Left ventricle myocardium inferior (tissue), 1 donor: Measurements from ENCODE around the gene PRRC2B. TPM values are rescaled to one million over a fixed set of nuclear protein-coding genes. Genes with fewer than 3 reads are reported as not detected.
A peak's percentile ranks its signal among the peaks of the same experiment; 100 is the strongest.
"Not testable (repeated sequence)": the region's sequence is repeated elsewhere in the genome, so short reads cannot be mapped to it uniquely, and the experiment has no call there.

Source experiments
- DNase-seq: peaks from one replicate; pipeline ENCODE4 v3.0.0-alpha.2; 2020
- H3K27ac ChIP-seq: fragments of 200-600 bp; replicated peaks from 2 replicates; pipeline ENCODE4 v1.8.0; 2021
- H3K27me3 ChIP-seq: fragments of 200-600 bp; 2 replicates; pipeline ENCODE4 v1.8.0; 2021; ENCODE audit warnings: low read depth
- H3K36me3 ChIP-seq: fragments of 200-600 bp; 2 replicates; pipeline ENCODE4 v1.8.0; 2021
- H3K4me1 ChIP-seq: fragments of 200-600 bp; 2 replicates; pipeline ENCODE4 v1.8.0; 2021
- H3K4me3 ChIP-seq: fragments of 200-600 bp; 2 replicates; pipeline ENCODE4 v1.8.0; 2021; ENCODE audit warnings: mild to moderate bottlenecking, moderate library complexity
- H3K9me3 ChIP-seq: fragments of 200-600 bp; replicated peaks from 2 replicates; pipeline ENCODE4 v1.8.0; 2021
- intact Hi-C: fragments of 100-400 bp; cut with micrococcal nuclease; formaldehyde crosslinking; loops from one replicate; pipeline ENCODE4 v1.11.0; 2022
- long read RNA-seq: library from polyadenylated mRNA; unstranded; transcript quantifications from one replicate; pipeline ENCODE4 v2.0.0, GENCODE V29; 2021
- total RNA-seq: library from RNA; stranded (reverse); fragmentation: NEBNext Ultra II Directional; extraction: Animal tissue kit (Norgen Biotek cat#: 25700); gene quantifications from one replicate; pipeline ENCODE4 v1.2.1, GENCODE V29; 2021
- TF ChIP-seq, protein P1 (sequence below): fragments of 200-600 bp; IDR thresholded peaks from 2 replicates; pipeline ENCODE4 v1.8.0; 2021; ENCODE audit warnings: antibody characterized with exemption, mild to moderate bottlenecking, borderline replicate concordance
- donor health status: DM: no; HTN: yes; CAD: no; lungs with severe emphysema.

The PRRC2B gene
- total RNA-seq = 109 TPM
- long read RNA-seq, full-length matches to known transcripts = 8 of 132 reads
- long read RNA-seq, partial matches to known transcripts = 69 of 132 reads
- long read RNA-seq, other reads (novel, unspliced or antisense) = 55 of 132 reads

DNA sequence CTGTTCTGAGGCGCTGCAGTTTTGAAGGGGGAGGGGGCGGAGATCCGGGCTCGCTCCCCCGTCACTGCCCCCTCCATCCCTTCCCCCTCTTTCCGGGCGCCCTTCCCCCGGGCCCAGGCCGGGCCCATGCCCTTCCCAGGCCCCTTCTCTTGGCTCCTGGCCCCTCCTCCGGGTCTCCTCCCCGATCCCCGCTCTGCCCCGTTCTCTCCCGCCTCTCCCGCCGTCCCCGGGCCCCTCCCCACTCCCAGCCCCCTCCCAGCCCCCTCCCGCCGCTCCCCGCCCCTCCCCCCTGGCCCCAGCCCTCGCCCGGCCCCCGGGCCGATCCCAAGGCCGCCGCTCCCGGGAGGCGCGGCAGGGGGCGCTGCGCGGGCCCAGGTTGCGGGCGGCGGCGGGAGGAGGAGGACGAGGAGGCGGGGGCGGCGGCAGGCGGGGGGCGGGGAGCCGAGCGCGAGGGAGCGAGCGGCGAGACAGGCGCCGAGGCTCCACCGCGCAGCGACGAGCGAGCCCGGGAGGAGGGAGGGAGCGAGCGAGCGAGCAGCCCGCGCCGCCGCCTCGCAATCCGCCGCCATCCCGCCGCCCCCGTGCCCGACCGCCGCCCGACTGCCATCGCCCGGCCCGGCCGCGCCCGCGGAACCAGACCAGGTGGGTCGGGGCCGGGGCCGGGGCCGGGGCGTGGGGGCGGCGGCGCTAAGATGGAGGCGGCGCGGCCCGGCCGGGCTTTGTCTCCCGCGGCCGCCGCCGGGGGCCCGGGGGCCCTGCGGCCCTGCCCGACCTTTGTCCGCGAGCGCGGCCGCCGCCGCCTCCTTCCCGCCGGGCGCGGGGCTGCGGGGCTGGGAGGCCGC is at the start of gene PRRC2B:
Gene PRRC2B, plus strand, starts transcription at position 465 of the 842 bp plus-strand sequence. CDS start 36,059 bp downstream, outside the sequence.
- TF ChIP-seq, protein P1, sequence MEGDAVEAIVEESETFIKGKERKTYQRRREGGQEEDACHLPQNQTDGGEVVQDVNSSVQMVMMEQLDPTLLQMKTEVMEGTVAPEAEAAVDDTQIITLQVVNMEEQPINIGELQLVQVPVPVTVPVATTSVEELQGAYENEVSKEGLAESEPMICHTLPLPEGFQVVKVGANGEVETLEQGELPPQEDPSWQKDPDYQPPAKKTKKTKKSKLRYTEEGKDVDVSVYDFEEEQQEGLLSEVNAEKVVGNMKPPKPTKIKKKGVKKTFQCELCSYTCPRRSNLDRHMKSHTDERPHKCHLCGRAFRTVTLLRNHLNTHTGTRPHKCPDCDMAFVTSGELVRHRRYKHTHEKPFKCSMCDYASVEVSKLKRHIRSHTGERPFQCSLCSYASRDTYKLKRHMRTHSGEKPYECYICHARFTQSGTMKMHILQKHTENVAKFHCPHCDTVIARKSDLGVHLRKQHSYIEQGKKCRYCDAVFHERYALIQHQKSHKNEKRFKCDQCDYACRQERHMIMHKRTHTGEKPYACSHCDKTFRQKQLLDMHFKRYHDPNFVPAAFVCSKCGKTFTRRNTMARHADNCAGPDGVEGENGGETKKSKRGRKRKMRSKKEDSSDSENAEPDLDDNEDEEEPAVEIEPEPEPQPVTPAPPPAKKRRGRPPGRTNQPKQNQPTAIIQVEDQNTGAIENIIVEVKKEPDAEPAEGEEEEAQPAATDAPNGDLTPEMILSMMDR = peak; percentile 77
- Histone ChIP-seq H3K9me3 (no peaks in the 10 kb centered on the region), H3K4me3 (peak within 1 kb of the TSS; percentile 83), H3K4me1 (peaks cover 52% of the 10 kb centered on the region), H3K36me3 (no peaks in the 10 kb centered on the region), H3K27ac (peak within 1 kb of the TSS; percentile 98), H3K27me3 (no peaks in the 10 kb centered on the region)
- intact Hi-C loops = no loop called here
- DNase-seq = peak; percentile 90

DNA sequence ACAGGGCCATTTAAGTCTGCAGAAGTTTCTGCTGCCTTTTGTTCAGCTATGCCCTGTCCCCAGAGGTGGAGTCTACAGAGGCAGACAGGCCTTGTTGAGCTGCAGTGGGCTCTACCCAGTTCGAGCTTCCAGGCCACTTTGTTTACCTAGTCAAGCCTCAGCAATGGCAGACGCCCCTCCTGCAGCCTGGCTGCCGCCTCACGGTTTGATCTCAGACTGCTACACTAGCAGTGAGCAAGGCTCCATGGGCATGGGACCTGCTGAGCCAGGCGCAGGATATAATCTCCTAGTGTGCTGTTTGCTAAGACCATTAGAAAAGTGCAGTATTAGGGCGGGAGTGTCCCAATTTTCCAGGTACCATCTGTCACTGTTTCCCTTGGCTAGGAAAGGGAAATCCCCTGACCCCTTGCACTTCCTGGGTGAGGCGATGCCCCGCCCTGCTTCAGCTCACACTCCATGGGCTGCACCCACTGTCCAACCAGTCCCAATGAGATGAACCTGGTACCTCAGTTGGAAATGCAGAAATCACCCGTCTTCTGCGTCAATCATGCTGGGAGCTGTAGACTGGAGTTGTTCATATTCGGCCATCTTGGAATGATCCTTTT is 48.9 kb upstream of the PRRC2B start:
- H3K9me3 ChIP-seq, H3K36me3 ChIP-seq, intact Hi-C loops, DNase-seq, H3K4me3 ChIP-seq, H3K4me1 ChIP-seq, H3K27ac ChIP-seq, H3K27me3 ChIP-seq: not testable (repeated sequence)

DNA sequence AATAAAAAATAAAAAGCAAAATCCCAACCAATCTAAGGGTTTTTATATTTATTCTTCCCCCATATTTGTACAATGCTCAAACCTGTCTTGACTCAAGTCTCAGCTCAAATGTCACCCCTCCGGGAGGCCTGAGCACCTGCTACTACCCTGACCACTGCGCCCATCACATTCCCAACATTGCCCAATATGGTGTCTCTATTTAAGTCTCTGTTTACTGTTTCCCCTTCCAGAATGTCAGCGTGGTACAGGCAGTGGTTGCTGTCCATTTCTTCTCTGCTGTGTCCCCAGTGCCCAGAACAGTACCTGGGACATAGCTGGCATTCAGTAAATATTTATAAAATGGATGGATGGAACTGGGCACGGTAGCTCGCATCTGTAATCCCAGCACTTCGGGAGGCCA is 47.3 kb upstream of the PRRC2B start:
- H3K27me3 ChIP-seq = no peaks in the 10 kb centered on the region
- no peak overlapping the region for H3K4me3 ChIP-seq
- TF ChIP-seq, protein P1 = no peak
- H3K9me3 ChIP-seq = no peaks in the 10 kb centered on the region
- no peak for DNase-seq
- H3K36me3 ChIP-seq = no peaks in the 10 kb centered on the region
- no peak overlapping the region for H3K27ac ChIP-seq
- peaks cover 12% of the 10 kb centered on the region for H3K4me1 ChIP-seq
- intact Hi-C loops = no loop called here

DNA sequence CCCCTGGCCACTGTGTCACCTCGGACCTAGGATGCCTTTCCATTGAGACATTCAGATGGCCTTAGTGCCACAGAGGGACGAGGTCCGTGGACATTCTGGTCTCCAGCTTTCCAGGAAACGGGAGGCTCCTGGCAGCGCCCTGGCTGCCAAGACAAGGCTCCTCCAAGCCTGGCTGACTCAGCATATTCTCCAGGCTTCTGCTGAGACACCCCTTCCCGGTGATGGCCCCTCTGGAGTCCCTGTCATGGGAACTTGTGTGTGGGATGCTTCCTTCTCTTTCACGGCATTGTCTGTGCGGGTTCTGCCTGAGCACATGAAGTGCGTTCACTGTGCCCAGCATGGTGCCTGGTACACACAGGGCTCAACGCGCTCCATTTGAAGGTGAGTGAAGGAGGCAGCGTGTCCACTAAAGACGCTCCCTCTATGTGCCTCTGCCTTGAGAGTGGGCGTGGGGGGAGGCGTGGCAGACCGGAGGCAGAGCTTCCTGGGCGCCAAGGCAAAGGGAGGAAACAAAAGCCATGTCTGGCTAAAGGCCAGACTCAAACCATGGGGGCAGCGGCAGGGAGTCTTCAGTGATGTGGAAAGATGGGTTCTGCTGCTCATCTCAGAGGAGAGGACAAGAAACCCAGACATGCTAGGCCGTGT is 46.4 kb upstream of the PRRC2B start:
- no peaks in the 10 kb centered on the region for H3K36me3 ChIP-seq
- no peaks in the 10 kb centered on the region for H3K27me3 ChIP-seq
- no peak for DNase-seq
- intact Hi-C loops = no loop called here
- H3K4me1 ChIP-seq = peaks cover 12% of the 10 kb centered on the region
- no peak overlapping the region for H3K4me3 ChIP-seq
- TF ChIP-seq, protein P1 = no peak
- H3K9me3 ChIP-seq = no peaks in the 10 kb centered on the region
- no peak overlapping the region for H3K27ac ChIP-seq

DNA sequence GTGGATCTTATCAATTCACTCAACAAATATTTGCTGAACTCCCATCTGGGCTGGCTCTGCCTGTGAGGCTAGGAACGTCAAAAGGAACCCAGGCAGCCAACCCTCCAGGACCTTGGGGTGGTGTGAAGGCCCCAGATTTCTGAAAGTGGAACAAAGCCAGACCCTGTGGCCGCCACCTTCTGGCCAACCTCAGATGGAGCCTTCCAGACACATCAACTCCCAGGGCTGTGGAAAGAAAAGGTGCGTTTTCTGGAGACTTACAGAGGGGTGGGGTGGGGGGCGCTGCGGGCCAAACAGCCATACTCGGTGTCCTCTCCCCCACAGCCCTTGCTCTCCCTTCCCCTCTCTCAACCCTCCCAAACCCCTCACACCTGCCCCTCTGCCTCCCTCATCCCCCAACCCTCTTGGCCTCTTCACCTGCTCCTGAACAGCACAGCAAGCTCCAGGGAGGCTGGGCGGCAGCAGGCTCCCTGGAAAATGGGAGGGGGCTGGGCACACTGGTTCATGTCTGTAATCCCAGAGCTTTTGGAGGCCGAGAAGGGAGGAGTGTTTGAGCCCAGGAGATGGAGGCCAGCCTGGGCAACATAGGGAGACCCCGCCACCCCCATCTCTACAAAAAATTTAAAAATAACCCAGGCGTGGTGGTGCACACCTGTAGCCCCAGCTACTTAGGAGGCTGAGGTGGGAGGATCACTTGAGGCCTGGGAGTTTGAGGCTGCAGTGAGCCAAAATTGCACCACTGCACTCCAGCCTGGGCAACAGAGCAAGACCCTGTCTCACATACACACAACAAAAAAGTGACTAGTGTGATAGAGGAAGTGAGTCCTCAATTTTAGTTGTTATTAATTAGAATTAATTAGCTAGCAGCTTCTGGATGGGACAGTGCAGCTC is 45.0 kb upstream of the PRRC2B start:
- Histone ChIP-seq H3K27ac (no peak overlapping the region), H3K27me3 (no peaks in the 10 kb centered on the region), H3K4me1 (peaks cover 12% of the 10 kb centered on the region), H3K9me3 (no peaks in the 10 kb centered on the region), H3K4me3 (no peak overlapping the region), H3K36me3 (no peaks in the 10 kb centered on the region)
- TF ChIP-seq, protein P1 = no peak
- intact Hi-C loops = no loop called here
- no peak for DNase-seq
